ENCODE results near the gene ACAP3. TPM values are rescaled to one million over a fixed set of nuclear protein-coding genes. Genes with fewer than 3 reads are reported as not detected.

ACAP3 gene
- total and polyA plus RNA-seq, 2 donors (not counting 3 experiments of a cell fraction or from before 2014, with no cell fraction given): 27.8 to 39.0 TPM

GRCh38 chr1:1267488-1268283, 40.0 kb downstream of the ACAP3 start:
- no peak for FAIRE-seq
- Histone ChIP-seq H3K36me3 (ENCODE audit: control insufficient read depth in 2 of 2, extremely low read depth in 1 of 2, insufficient read depth in 2 of 2, low read length in 2 of 2) (peaks cover 6 to 26% of the 10 kb centered on the region in 2 experiments), H3K4me1 (ENCODE audit: control insufficient read depth, extremely low read depth, insufficient read depth, low read length) (peaks cover 23% of the 10 kb centered on the region), H3K4me2 (ENCODE audit: insufficient read depth, low read length) (no peak overlapping the region), H3K27me3 (ENCODE audit: control insufficient read depth in 2 of 2, insufficient read depth in 2 of 2, low read length in 2 of 2) (no peaks in the 10 kb centered on the region), H3K9me1 (replicated peaks; ENCODE audit: control insufficient read depth, extremely low read depth, insufficient read depth, low read length) (no peaks in the 10 kb centered on the region), H4K20me1 (replicated peaks; ENCODE audit: control insufficient read depth, extremely low read depth, insufficient read depth, low read length) (no peaks in the 10 kb centered on the region), H3K9me3 (replicated peaks; ENCODE audit: control insufficient read depth, insufficient read depth, low read length) (no peaks in the 10 kb centered on the region), H3K4me3 (replicated peaks in 1 of 3; ENCODE audit: insufficient read depth in 1 of 3, low read depth in 1 of 3, low read length in 3 of 3) (no peak overlapping the region), H3K9ac (replicated peaks; ENCODE audit: extremely low read depth, insufficient read depth, low read length) (no peak overlapping the region), H3K27ac (ENCODE audit: insufficient read depth, low read depth, low read length) (no peak overlapping the region), H3K79me2 (ENCODE audit: control insufficient read depth, insufficient read depth, low read length) (peaks cover 61% of the 10 kb centered on the region), H2AFZ (ENCODE audit: low read depth, low read length) (no peak overlapping the region)
- DNase-seq (ENCODE audit: low read depth, low spot score): no peak
- intact Hi-C loops (cut with micrococcal nuclease): no loop called here
- CTCF ChIA-PET: no interaction called here
- dilution Hi-C loops (cut with MboI; ENCODE audit: extremely low pct_ligation_motif_present, low sequenced_read_pairs): no loop called here
- BruUV-seq (replicated peaks): no TSS peak
- TF ChIP-seq POLR2AphosphoS5 (IDR thresholded peaks at IDR 0.05; ENCODE audit: insufficient read depth, low read depth, low read length) (no peak), MYC (IDR thresholded peaks at IDR 0.05; ENCODE audit: low read depth, low read length) (no peak), GATA2 (IDR thresholded peaks at IDR 0.05; ENCODE audit: insufficient read depth, insufficient read length, low read depth, low read length) (no peak), FOS (IDR thresholded peaks at IDR 0.05; ENCODE audit: borderline replicate concordance, insufficient read depth, low read length) (no peak), POLR2A (IDR thresholded peaks at IDR 0.05; ENCODE audit: low read depth, low read length) (no peak), EZH2 (IDR thresholded peaks at IDR 0.05; ENCODE audit: borderline replicate concordance, low read depth, low read length, severe bottlenecking) (no peak), JUN (IDR thresholded peaks at IDR 0.05; ENCODE audit: borderline replicate concordance, insufficient read depth, insufficient read length, low read depth) (no peak)
- TF ChIP-seq, protein P1, sequence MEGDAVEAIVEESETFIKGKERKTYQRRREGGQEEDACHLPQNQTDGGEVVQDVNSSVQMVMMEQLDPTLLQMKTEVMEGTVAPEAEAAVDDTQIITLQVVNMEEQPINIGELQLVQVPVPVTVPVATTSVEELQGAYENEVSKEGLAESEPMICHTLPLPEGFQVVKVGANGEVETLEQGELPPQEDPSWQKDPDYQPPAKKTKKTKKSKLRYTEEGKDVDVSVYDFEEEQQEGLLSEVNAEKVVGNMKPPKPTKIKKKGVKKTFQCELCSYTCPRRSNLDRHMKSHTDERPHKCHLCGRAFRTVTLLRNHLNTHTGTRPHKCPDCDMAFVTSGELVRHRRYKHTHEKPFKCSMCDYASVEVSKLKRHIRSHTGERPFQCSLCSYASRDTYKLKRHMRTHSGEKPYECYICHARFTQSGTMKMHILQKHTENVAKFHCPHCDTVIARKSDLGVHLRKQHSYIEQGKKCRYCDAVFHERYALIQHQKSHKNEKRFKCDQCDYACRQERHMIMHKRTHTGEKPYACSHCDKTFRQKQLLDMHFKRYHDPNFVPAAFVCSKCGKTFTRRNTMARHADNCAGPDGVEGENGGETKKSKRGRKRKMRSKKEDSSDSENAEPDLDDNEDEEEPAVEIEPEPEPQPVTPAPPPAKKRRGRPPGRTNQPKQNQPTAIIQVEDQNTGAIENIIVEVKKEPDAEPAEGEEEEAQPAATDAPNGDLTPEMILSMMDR (IDR thresholded peaks at IDR 0.05; ENCODE audit: extremely low read depth in 1 of 2, insufficient read depth in 1 of 2, low read depth in 1 of 2, low read length in 2 of 2): no peak
- TF ChIP-seq, protein P2, sequence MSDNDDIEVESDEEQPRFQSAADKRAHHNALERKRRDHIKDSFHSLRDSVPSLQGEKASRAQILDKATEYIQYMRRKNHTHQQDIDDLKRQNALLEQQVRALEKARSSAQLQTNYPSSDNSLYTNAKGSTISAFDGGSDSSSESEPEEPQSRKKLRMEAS (IDR thresholded peaks at IDR 0.05; ENCODE audit: insufficient read depth, insufficient read length): no peak
- POLR2A ChIA-PET: no interaction called here

Data from endothelial cell of umbilical vein (primary cell).